Gastroesophageal sphincter (tissue), 4 donors: ENCODE data around the gene RIMBP2. TPM values are rescaled to one million over a fixed set of nuclear protein-coding genes. Genes with fewer than 3 reads are reported as not detected.

ENCODE experiments used
- ATAC-seq: fragments of 150-250 bp; one replicate; pipeline ENCODE4 v1.9.1; 2016; ENCODE audit warnings: mild to moderate bottlenecking, moderate library complexity
- H3K27ac ChIP-seq, 4 donors: fragments of 200-600 bp; sonication (generic) in 3 of 4; 1 replicate in 3 of 4; 2 replicates in 1 of 4; pipeline ENCODE4 v1.5.1; 2016 to 2019
- H3K27me3 ChIP-seq: fragments of 200-600 bp; sonication (generic); one replicate; pipeline ENCODE4 v1.5.1; 2019
- H3K36me3 ChIP-seq, 2 donors: fragments of 200-600 bp; sonication (generic); one replicate each; pipeline ENCODE4 v1.5.1; 2019; ENCODE audit warnings: control low read depth in 1 of 2
- H3K4me1 ChIP-seq, 3 donors: fragments of 200-600 bp; sonication (generic); 1 replicate in 2 of 3; 2 replicates in 1 of 3; pipeline ENCODE4 v1.5.1; 2016 to 2019; ENCODE audit warnings: control low read depth in 2 of 3
- H3K4me3 ChIP-seq, 2 donors: fragments of 200-600 bp; sonication (generic); one replicate each; pipeline ENCODE4 v1.5.1; 2019; ENCODE audit warnings: mild to moderate bottlenecking in 1 of 2, moderate library complexity in 1 of 2
- H3K9me3 ChIP-seq, 3 donors: fragments of 200-600 bp; sonication (generic); one replicate each; pipeline ENCODE4 v1.5.1; 2017 to 2019; ENCODE audit warnings: control low read depth in 2 of 3
- CTCF ChIP-seq, 4 experiments: fragments of 200-600 bp in 2 of 4; fragments of 450-650 bp in 2 of 4; sonication (generic) in 1 of 4; IDR thresholded peaks; one replicate each; pipeline ENCODE4 v1.5.1; 2017 to 2019; ENCODE audit warnings: antibody characterized with exemption in 4 of 4, mild to moderate bottlenecking in 2 of 4, moderate library complexity in 2 of 4
- EP300 ChIP-seq: sonication (generic); formaldehyde crosslinking; IDR thresholded peaks from one replicate; pipeline ENCODE4 v1.6.1; 2017; ENCODE audit warnings: antibody characterized with exemption, mild to moderate bottlenecking
- POLR2A ChIP-seq, 2 donors: fragments of 450-650 bp; IDR thresholded peaks; one replicate each; pipeline ENCODE4 v1.6.1; 2017; ENCODE audit warnings: antibody characterized with exemption in 2 of 2, mild to moderate bottlenecking in 2 of 2, moderate library complexity in 1 of 2
- POLR2AphosphoS5 ChIP-seq: sonication (generic); formaldehyde crosslinking; IDR thresholded peaks from one replicate; pipeline ENCODE4 v1.6.1; 2017; ENCODE audit warnings: antibody characterized with exemption
- WGBS, 2 donors: methylation state at CpG; one replicate each; pipeline ENCODE4 v1.1.5; 2018; ENCODE audit warnings: low coverage in 1 of 2; 5-methylcytosine and 5-hydroxymethylcytosine counted together
- total RNA-seq, 4 donors: library from RNA; depleted of rRNA; stranded (reverse); fragments of >200 nt; gene quantifications; one replicate each; pipeline ENCODE4 v1.1.0, GENCODE V29; 2016

Gene RIMBP2
- total RNA-seq, 4 donors from 2014 or later: 0.42 to 1.1 (median 0.60) TPM

- Histone ChIP-seq H3K4me1 (no peaks in the 10 kb centered on the region), H3K9me3 (no peaks in the 10 kb centered on the region), H3K27me3 (no peaks in the 10 kb centered on the region), H3K4me3 (no peak overlapping the region), H3K36me3 (no peaks in the 10 kb centered on the region), H3K27ac (no peak overlapping the region)
- 30% methylated on average over 2 of the region's 6 CpGs; no CpG with 5 or more reads in 1 of the 2 donors for WGBS, 2 donors
- TF ChIP-seq EP300: no peak
- no peak for TF ChIP-seq POLR2AphosphoS5
- TF ChIP-seq POLR2A (IDR thresholded peaks at IDR 0.05): no peak
- no peak for TF ChIP-seq CTCF (IDR thresholded peaks at IDR 0.05)
- no peak for ATAC-seq
These were observed 294.2 kb downstream of the RIMBP2 start for GRCh38 chr12:130421896-130422295.

GRCh38 chr12:130420071-130420470 lies 296.0 kb downstream of the RIMBP2 start:
- 76 to 94% methylated on average over 3 to 4 of the region's 4 CpGs for WGBS, 2 donors
- Histone ChIP-seq H3K27ac (no peak overlapping the region), H3K27me3 (no peaks in the 10 kb centered on the region), H3K9me3 (no peaks in the 10 kb centered on the region), H3K36me3 (no peaks in the 10 kb centered on the region), H3K4me3 (no peak overlapping the region), H3K4me1 (no peaks in the 10 kb centered on the region)
- TF ChIP-seq POLR2AphosphoS5 (no peak), EP300 (no peak), CTCF (IDR thresholded peaks at IDR 0.05) (no peak), POLR2A (IDR thresholded peaks at IDR 0.05) (no peak)
- no peak for ATAC-seq

DNA sequence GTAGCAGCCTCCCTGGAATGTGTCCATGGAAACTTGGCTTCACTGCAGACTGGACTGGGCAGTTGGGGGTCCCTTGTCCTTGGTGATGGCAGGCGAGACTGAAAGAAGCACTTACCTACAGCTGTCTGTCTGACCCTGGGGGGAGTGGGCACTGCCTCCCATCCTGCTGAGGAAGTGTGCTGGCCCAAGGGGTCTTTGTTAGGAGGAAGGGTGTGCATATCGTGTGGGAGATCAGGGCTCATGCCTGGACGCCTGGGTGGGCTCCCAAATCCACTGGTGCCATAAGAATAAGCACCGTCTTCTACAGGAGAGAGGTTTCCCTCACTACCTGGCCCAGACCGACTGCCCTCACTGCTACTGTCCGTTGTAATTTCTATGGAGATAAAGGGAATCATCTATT lies 297.0 kb downstream of the RIMBP2 start:
- H3K9me3 ChIP-seq: no peaks in the 10 kb centered on the region
- no peak for ATAC-seq
- no peak overlapping the region for H3K4me3 ChIP-seq
- no peaks in the 10 kb centered on the region for H3K27me3 ChIP-seq
- H3K4me1 ChIP-seq: no peaks in the 10 kb centered on the region
- 63 to 66% methylated on average over 3 to 4 of the region's 6 CpGs for WGBS, 2 donors
- TF ChIP-seq EP300 (no peak), POLR2AphosphoS5 (no peak), CTCF (IDR thresholded peaks at IDR 0.05) (no peak), POLR2A (IDR thresholded peaks at IDR 0.05) (no peak)
- no peaks in the 10 kb centered on the region for H3K36me3 ChIP-seq
- no peak overlapping the region for H3K27ac ChIP-seq

GRCh38 chr12:130418251-130418650 lies 297.8 kb downstream of the RIMBP2 start:
- Histone ChIP-seq H3K36me3 (no peaks in the 10 kb centered on the region), H3K27ac (no peak overlapping the region), H3K4me3 (no peak overlapping the region), H3K9me3 (no peaks in the 10 kb centered on the region), H3K4me1 (no peaks in the 10 kb centered on the region), H3K27me3 (no peaks in the 10 kb centered on the region)
- WGBS, 2 donors: 29 to 44% methylated on average over 1 to 3 of the region's 3 CpGs
- no peak for ATAC-seq
- TF ChIP-seq CTCF (IDR thresholded peaks at IDR 0.05) (no peak), POLR2AphosphoS5 (no peak), POLR2A (IDR thresholded peaks at IDR 0.05) (no peak), EP300 (no peak)

DNA sequence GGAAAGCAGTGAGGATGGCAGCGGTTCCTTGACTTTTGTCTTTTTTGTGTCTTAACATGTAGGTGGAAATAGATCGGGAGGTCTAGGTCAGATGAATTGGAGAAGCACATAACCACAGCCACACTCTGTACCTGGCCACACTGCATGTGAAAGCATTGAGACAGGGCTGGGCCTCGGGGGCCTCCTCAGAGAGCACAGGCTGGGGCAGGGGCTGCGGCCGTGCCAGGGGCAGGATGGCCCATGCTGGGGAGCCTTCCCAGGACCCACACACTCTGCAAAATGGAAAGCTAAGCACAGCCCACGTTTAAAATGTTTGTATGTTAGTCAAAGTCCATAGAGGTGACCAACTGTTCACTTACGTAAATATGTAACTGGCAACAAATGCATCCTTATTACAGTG lies 301.7 kb downstream of the RIMBP2 start:
- H3K27ac ChIP-seq: no peak overlapping the region
- peaks cover 11% of the 10 kb centered on the region for H3K27me3 ChIP-seq
- TF ChIP-seq CTCF (IDR thresholded peaks at IDR 0.05) (no peak), POLR2AphosphoS5 (no peak), EP300 (no peak), POLR2A (IDR thresholded peaks at IDR 0.05) (no peak)
- WGBS, 2 donors: 75 to 86% methylated on average over 2 to 3 of the region's 7 CpGs
- H3K9me3 ChIP-seq: no peaks in the 10 kb centered on the region
- H3K4me3 ChIP-seq: no peak overlapping the region
- H3K4me1 ChIP-seq: no peaks in the 10 kb centered on the region
- H3K36me3 ChIP-seq: no peaks in the 10 kb centered on the region
- ATAC-seq: no peak
